GM21528 (cell line): Measurements from ENCODE around the gene BBS9.

ENCODE experiments used
- ATAC-seq: cut with Tn5 transposase; IDR thresholded peaks from one replicate; pipeline ENCODE4 v1.9.1; 2021; ENCODE audit warnings: mild to moderate bottlenecking, moderate library complexity; ENCODE audit not compliant: unreplicated experiment, low FRiP score

Gene BBS9

GRCh38 chr7:33118383-33118782, 11.0 kb upstream of the BBS9 start:
- no peak for ATAC-seq

- ATAC-seq, result no peak
Observed at GRCh38 chr7:33127085-33127484, 2.3 kb upstream of the BBS9 start.

- ATAC-seq, result no peak
Observed at GRCh38 chr7:33128631-33128989, 754 bp upstream of the BBS9 start.

GRCh38 chr7:33129806-33130153, 416 bp downstream of the BBS9 start:
- no peak for ATAC-seq

DNA sequence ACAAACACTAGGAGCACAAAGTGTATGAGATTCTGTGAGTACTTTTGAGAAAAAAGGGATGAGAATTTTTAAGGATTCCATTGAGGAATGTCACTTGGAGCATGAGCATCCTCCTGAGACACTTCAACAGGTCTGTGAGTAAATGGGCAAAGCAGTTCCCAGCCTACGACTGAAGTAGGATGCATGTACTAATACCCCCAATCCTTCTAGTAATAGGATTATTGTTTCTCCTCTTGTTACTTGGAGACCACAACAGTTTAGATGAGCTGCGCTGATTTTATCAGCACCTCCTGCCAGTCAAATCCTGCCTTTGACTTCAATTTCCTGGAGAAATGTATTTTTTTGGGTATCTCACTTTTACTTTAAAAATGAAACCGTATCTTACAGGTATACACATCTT, 820 bp downstream of the BBS9 start:
- no peak for ATAC-seq

- ATAC-seq, result no peak
Observed at GRCh38 chr7:33137103-33137502, 7.7 kb downstream of the BBS9 start.

DNA sequence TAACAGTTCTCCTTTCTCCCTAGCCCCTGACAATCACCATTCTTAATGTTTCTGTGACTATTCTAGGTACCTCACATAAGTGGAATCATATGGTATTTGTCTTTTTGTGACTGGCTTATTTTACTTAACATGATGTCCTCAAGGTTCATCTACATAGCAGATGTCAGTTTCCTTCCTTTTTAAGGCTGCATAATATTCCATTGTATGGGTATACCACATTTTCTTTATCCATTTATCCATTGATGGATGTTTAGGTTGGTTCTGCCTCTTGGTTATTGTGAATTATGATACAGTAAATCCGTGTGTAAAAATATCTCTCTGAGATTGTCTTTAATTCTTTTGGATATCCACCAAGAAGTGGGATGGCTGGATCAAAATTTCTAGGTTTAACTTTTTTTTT, 13.2 kb downstream of the BBS9 start:
- no peak for ATAC-seq

DNA sequence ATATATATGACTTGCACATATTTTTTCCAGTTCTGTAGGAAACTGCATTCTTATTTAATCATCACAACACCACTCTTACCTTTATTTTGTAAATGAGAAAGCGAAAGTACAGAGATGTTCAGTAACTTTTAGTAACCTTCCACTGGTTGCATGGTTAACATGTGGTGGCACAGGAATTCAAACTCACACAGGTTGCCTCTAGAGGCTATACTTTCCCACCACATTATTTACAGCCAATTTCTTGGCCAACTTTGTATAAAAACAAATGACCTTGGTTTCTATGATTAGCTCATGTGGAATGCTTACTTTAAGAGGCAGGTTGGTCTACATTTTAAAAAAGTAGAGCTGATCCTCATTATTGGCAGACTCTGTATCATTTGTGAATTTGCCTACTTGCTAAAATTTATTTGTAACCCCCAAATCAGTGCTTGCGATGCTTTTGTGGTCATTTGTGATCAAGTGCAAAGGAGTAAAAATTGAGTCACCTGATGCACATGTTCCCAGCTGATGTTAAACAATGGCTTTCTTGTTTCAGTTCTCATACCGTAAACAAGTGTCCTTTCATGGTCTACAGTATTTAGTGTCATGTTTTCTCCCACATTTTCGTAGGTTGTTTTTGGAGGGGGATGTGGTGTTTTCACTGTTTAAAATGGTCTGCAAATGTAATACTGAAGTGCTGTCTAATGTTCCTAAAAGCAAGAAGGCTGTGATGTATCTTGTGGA, 14.8 kb downstream of the BBS9 start:
- no peak for ATAC-seq

DNA sequence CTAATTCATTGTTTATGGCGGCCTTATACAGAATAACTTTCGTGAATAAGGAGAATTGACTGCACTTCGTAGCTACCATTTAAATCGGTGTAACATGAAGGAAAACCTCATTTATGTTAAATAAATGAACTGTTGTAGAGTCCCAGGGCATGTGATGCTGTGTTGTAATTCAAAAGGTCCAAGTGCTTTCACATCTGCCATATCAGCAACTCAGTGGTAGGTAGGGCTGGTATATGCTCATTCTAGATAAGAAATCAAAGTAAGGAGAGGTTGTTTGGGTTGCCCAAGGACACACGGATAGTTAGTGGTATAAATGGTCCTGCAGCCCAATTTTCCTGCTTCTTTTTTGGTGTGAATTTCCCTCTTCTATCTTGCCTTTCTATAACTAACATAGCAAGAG, 15.8 kb downstream of the BBS9 start:
- ATAC-seq, result no peak

DNA sequence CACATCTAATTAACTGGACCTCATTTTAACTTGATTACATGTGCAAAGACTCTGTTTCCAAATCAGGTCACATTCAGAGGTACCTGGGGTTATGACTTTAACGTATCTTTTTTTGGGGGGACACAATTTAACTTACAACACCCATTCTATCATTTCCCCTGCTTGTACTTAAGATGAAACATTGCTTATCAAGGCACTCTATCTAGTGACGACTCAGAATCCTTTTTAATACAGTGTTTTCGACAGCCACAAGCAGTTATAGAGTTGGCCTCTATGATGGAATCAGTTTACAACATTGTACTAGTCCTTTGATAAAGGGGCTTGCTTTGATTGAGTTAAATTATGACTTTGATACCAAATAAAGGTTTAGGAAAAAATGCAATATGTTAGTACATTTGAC, 22.7 kb downstream of the BBS9 start:
- ATAC-seq, result no peak

DNA sequence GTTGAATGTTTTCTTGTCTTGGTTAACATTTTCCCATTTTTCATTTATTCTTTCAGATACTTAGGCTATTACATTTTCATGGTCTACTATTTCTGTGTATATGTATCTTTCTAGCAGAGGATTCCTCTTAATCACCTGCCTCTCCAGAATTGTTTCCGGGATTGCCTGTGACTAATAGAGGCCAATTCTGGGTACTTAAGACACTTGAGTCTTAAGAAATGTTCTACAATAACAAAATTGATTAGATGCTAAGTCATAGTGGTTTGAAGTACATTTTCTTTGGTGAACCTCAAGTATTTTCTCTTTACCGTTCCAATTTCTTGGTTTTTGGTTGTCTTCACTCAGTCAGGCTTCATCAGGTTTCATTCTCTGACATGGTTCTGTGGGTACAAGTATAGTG, 26.4 kb downstream of the BBS9 start:
- ATAC-seq, result no peak

GRCh38 chr7:33156441-33156840, 27.1 kb downstream of the BBS9 start:
- ATAC-seq, result no peak

- ATAC-seq, result no peak
Observed at GRCh38 chr7:33157311-33157710, 27.9 kb downstream of the BBS9 start.

DNA sequence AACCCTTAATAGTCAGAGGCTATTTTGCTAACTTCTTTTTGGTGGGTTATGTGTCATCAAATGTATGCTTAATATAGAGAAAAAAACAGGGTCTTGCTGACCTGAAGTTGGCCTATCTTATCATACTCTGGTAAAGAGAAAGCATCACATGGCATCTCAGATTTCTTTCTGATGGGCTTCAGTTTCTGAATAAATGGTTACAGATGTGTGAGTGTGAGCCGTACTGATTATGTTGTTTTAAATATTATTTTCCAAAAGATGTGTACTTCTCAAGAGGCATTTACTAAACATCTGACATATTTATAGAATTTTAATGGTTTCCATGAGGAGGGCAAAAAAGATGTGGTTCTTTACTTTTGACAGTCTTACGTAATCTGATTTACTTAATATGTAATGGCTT, 28.4 kb downstream of the BBS9 start:
- ATAC-seq, result no peak

- ATAC-seq, result no peak
Observed at GRCh38 chr7:33177876-33178275, 48.5 kb downstream of the BBS9 start.

- no peak for ATAC-seq
Observed at GRCh38 chr7:33179519-33179918, 50.2 kb downstream of the BBS9 start.

DNA sequence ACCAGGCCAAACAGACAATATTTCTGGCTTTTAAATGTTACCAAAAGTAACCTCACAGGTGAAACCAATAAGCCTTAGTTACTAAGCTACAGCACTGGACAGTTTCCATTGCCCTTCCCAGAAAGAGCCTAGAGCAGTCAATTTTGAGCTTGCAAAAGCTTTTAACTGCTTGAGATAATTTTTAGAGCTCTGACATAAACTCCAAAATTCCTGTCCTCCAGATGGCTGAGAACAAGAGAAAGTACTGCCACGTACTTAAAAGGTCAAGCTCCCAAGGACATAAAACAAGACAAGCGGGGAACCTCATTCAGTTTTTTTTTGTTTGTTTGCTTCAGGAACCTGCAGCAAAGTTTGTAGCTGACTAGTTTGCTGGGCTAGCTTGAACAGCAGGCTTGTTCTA, 54.1 kb downstream of the BBS9 start:
- no peak for ATAC-seq

DNA sequence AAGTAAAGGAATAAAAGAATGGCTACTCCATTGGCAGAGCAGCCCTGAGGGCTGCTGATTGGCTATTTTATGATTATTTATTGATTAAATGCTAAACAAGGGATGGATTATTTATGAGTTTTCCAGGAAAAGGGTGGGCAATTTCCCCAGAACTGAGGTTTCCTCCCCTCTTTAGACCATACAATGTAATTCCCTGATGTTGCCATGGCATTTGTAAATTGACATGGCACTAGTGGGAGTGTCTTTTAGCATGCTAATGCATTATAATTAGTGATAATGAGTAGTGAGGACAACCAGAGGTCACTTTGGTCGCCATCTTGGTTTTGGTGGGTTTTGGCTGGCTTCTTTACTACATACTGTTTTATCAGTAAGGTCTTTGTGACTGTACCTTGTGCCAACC, 55.5 kb downstream of the BBS9 start:
- ATAC-seq, result no peak

- ATAC-seq, result no peak
Observed at GRCh38 chr7:33185786-33186185, 56.4 kb downstream of the BBS9 start.

DNA sequence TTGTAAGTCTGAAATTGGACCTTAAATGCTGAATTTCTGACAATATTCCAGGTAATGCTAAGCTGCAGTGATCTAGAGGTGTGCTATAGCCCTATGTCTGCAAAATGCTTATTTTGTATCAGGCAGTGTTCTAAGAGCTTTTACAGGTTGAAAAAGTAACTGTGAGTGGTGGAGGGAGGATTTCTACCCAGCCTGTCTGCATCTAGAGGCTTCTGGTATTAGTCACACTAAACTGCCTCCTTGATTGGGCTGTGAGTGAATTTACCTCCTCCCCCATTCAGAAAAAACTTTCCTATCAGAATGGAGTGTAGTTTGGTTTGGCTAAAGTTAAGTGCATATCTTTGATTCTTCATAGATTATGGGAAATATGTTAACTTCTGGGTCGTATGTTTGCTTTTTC, 56.8 kb downstream of the BBS9 start:
- no peak for ATAC-seq

GRCh38 chr7:33190688-33191304, 61.4 kb downstream of the BBS9 start:
- ATAC-seq, result peak; percentile 31

GRCh38 chr7:33191340-33191739, 62.0 kb downstream of the BBS9 start:
- peak; percentile 76 for ATAC-seq
